PC-9 (cell line): ENCODE results near the gene NPR2. TPM values are rescaled to one million over a fixed set of nuclear protein-coding genes. Genes with fewer than 3 reads are reported as not detected.
A peak's percentile ranks its signal among the peaks of the same experiment; 100 is the strongest.

Experiments
- BruUV-seq: library from RNA; stranded (reverse); fragments of 400-500 nt; replicated peaks from 2 replicates; lab custom pipeline; 2021; lab: Mats Ljungman, UMichigan
- CTCF ChIA-PET: fragments of 300-600 bp; sonication (Branson Sonifier 250); formaldehyde crosslinking; loops from one replicate; lab custom pipeline; 2022; ENCODE audit warnings: antibody characterized with exemption; lab: Charles Lee
- POLR2A ChIA-PET: fragments of 300-600 bp; sonication (Branson Sonifier 250); formaldehyde crosslinking; loops from one replicate; lab custom pipeline; 2022; ENCODE audit warnings: antibody characterized with exemption; ENCODE audit not compliant: unreplicated experiment; lab: Charles Lee
- DNase-seq, 2 experiments: peaks; one replicate each; pipeline versions ENCODE4 v3.0.0 to v3.0.0-alpha.2; 2015 to 2022; ENCODE audit warnings: mixed read lengths in 1 of 2
- H2AFZ ChIP-seq: fragments of 200-600 bp; sonication (generic); 2 replicates; pipeline ENCODE4 v1.8.1; 2017; ENCODE audit warnings: antibody characterized with exemption
- H3F3A ChIP-seq: fragments of 200-600 bp; sonication (generic); 2 replicates; pipeline ENCODE4 v1.8.1; 2017; ENCODE audit warnings: antibody characterized with exemption, mild to moderate bottlenecking, low read depth; ENCODE audit not compliant: insufficient read depth
- H3K27ac ChIP-seq: fragments of 200-600 bp; sonication (generic); 2 replicates; pipeline ENCODE4 v1.6.1; 2016; ENCODE audit warnings: mixed run types
- H3K27me3 ChIP-seq: fragments of 200-600 bp; sonication (generic); 2 replicates; pipeline ENCODE4 v1.6.1; 2016; ENCODE audit warnings: low read depth, mixed run types; ENCODE audit not compliant: insufficient read depth
- H3K36me3 ChIP-seq: fragments of 200-600 bp; sonication (generic); 2 replicates; pipeline ENCODE4 v1.6.1; 2016; ENCODE audit warnings: low read depth, mixed run types
- H3K4me1 ChIP-seq: fragments of 200-600 bp; sonication (generic); replicated peaks from 2 replicates; pipeline ENCODE4 v1.6.1; 2016; ENCODE audit warnings: mixed run types; ENCODE audit not compliant: insufficient read depth
- H3K4me2 ChIP-seq: fragments of 200-600 bp; sonication (generic); 2 replicates; pipeline ENCODE4 v1.6.1; 2017; ENCODE audit warnings: mixed run types
- H3K4me3 ChIP-seq: fragments of 200-600 bp; sonication (generic); 2 replicates; pipeline ENCODE4 v1.6.1; 2016; ENCODE audit warnings: mixed run types
- H3K79me2 ChIP-seq: fragments of 200-600 bp; sonication (generic); 2 replicates; pipeline ENCODE4 v1.6.1; 2017; ENCODE audit warnings: low read depth, mixed run types
- H3K9me2 ChIP-seq: fragments of 200-600 bp; sonication (generic); 2 replicates; pipeline ENCODE4 v1.8.1; 2017; ENCODE audit warnings: mild to moderate bottlenecking; ENCODE audit not compliant: insufficient read depth
- H3K9me3 ChIP-seq: fragments of 200-600 bp; sonication (generic); 2 replicates; pipeline ENCODE4 v1.8.1; 2016; ENCODE audit warnings: low read depth; ENCODE audit not compliant: insufficient read depth
- H4K20me1 ChIP-seq: fragments of 200-600 bp; sonication (generic); 2 replicates; pipeline ENCODE4 v1.8.1; 2017; ENCODE audit not compliant: insufficient read depth
- CTCF ChIP-seq: fragments of 200-600 bp; sonication (generic); conservative IDR thresholded peaks from 2 replicates; pipeline ENCODE4 v1.6.1; 2017; ENCODE audit warnings: mixed run types, antibody characterized with exemption, mild to moderate bottlenecking, moderate library complexity
- EZH2 ChIP-seq: fragments of 200-600 bp; sonication (generic); IDR thresholded peaks from 2 replicates; pipeline ENCODE4 v1.8.0; 2017; ENCODE audit warnings: antibody characterized with exemption, low read depth
- intact Hi-C: fragments of 100-400 bp; cut with micrococcal nuclease; formaldehyde crosslinking; loops from one replicate; pipeline ENCODE4 v1.10.0; 2022; ENCODE audit not compliant: unreplicated experiment
- total RNA-seq: library from RNA; stranded (reverse); gene quantifications from 2 replicates; pipeline ENCODE4 v1.2.3, GENCODE V29; 2021

The NPR2 gene
- total RNA-seq, 1 experiment from 2014 or later: 11.3 TPM

- TF ChIP-seq CTCF (no peak), EZH2 (no peak)
These were observed 47.9 kb upstream of the NPR2 start for GRCh38 chr9:35743452-35743851.

GRCh38 chr9:35743880-35744518, 47.4 kb upstream of the NPR2 start:
- no peak overlapping the region for H2AFZ ChIP-seq
- no peak for DNase-seq
- intact Hi-C loops: no loop called here
- H3K27ac ChIP-seq: no peak overlapping the region
- H4K20me1 ChIP-seq: peaks cover 13% of the 10 kb centered on the region; the same call in 1 of the 2 replicates
- ChIA-PET POLR2A (no interaction called here), CTCF (no interaction called here)
- no peak overlapping the region for H3K4me3 ChIP-seq
- H3K9me3 ChIP-seq: no peaks in the 10 kb centered on the region
- no peaks in the 10 kb centered on the region for H3K27me3 ChIP-seq
- BruUV-seq: no TSS peak
- no peaks in the 10 kb centered on the region for H3F3A ChIP-seq
- H3K9me2 ChIP-seq: no peaks in the 10 kb centered on the region
- H3K79me2 ChIP-seq: peaks cover 37% of the 10 kb centered on the region
- no peaks in the 10 kb centered on the region; the same call in 1 of the 2 replicates for H3K36me3 ChIP-seq
- peaks cover 23% of the 10 kb centered on the region for H3K4me1 ChIP-seq
- TF ChIP-seq CTCF: no peak
- TF ChIP-seq EZH2: no peak
- H3K4me2 ChIP-seq: no peak overlapping the region

More at GRCh38 chr9:35743452-35743851, 47.9 kb upstream of the NPR2 start:
- H4K20me1 ChIP-seq: peaks cover 13% of the 10 kb centered on the region; the same call in 1 of the 2 replicates
- H3K9me2 ChIP-seq: no peaks in the 10 kb centered on the region
- DNase-seq: no peak
- H3K36me3 ChIP-seq: no peaks in the 10 kb centered on the region; the same call in 1 of the 2 replicates
- no TSS peak for BruUV-seq
- ChIA-PET CTCF (no interaction called here), POLR2A (no interaction called here)
- no peak overlapping the region for H3K4me2 ChIP-seq
- intact Hi-C loops: no loop called here
- peaks cover 23% of the 10 kb centered on the region for H3K4me1 ChIP-seq
- H2AFZ ChIP-seq: no peak overlapping the region
- H3F3A ChIP-seq: no peaks in the 10 kb centered on the region
- no peak overlapping the region for H3K27ac ChIP-seq
- peaks cover 35% of the 10 kb centered on the region for H3K79me2 ChIP-seq
- H3K27me3 ChIP-seq: no peaks in the 10 kb centered on the region
- no peaks in the 10 kb centered on the region for H3K9me3 ChIP-seq
- no peak overlapping the region for H3K4me3 ChIP-seq

- POLR2A ChIA-PET: no interaction called here
- Histone ChIP-seq H3K4me3 (peak overlapping the region; percentile 79; the same call in 1 of the 2 replicates), H3K4me1 (peaks cover 23% of the 10 kb centered on the region), H4K20me1 (peaks cover 13% of the 10 kb centered on the region; the same call in 1 of the 2 replicates), H3K27ac (no peak overlapping the region), H3K9me3 (no peaks in the 10 kb centered on the region), H3K27me3 (no peaks in the 10 kb centered on the region), H3K9me2 (no peaks in the 10 kb centered on the region), H3K36me3 (no peaks in the 10 kb centered on the region; the same call in 1 of the 2 replicates), H3K79me2 (peaks cover 48% of the 10 kb centered on the region), H2AFZ (no peak overlapping the region), H3K4me2 (peak overlapping the region; percentile 96), H3F3A (0 out of 2 replicates have a peak, but pooled peaks cover 8% of the 10 kb centered on the region)
- DNase-seq: no peak
- CTCF ChIA-PET: no interaction called here
- intact Hi-C loops: no loop called here
- BruUV-seq: no TSS peak
- no peak for TF ChIP-seq CTCF
These were observed 45.8 kb upstream of the NPR2 start for GRCh38 chr9:35745569-35745968.
